SK-N-SH (cell line): Measurements from ENCODE around the gene OR6N2.
A peak's percentile ranks its signal among the peaks of the same experiment; 100 is the strongest.

Source experiments
- CHD2 ChIP-seq: fragments of 150-350 bp; IDR thresholded peaks from 2 replicates; pipeline ENCODE4 v1.6.1; 2018; ENCODE audit warnings: low read length; ENCODE audit not compliant: partially characterized antibody
- EP300 ChIP-seq, 2 experiments: IDR thresholded peaks; 2 replicates each; pipeline versions ENCODE4 v1.4.0 to v1.6.1; 2012; ENCODE audit warnings: borderline replicate concordance in 1 of 2, low read depth in 1 of 2, low read length in 1 of 2
- GABPA ChIP-seq: IDR thresholded peaks from 2 replicates; pipeline ENCODE4 v1.4.0; 2012; ENCODE audit warnings: low read depth, mild to moderate bottlenecking
- NFIC ChIP-seq: IDR thresholded peaks from 2 replicates; pipeline ENCODE4 v1.4.0; 2012; ENCODE audit warnings: borderline replicate concordance
- NRF1 ChIP-seq: IDR thresholded peaks from 2 replicates; pipeline ENCODE4 v1.6.1; 2012; ENCODE audit warnings: low read depth, mild to moderate bottlenecking, low read length
- POLR2AphosphoS5 ChIP-seq: IDR thresholded peaks from 2 replicates; pipeline ENCODE4 v1.6.1; 2012; ENCODE audit warnings: low read depth, low read length
- TAF1 ChIP-seq: IDR thresholded peaks from 2 replicates; pipeline ENCODE4 v1.6.1; 2012; ENCODE audit warnings: low read depth, mild to moderate bottlenecking, low read length, moderate library complexity, borderline replicate concordance
- TF ChIP-seq, protein P1 (sequence below): fragments of 200-600 bp; sonication (generic); IDR thresholded peaks from 2 replicates; pipeline ENCODE4 v1.6.1; 2017; ENCODE audit warnings: antibody characterized with exemption, mild to moderate bottlenecking, moderate library complexity
- TF ChIP-seq, protein P2 (sequence below): IDR thresholded peaks from 2 replicates; pipeline ENCODE4 v1.4.0; 2012; ENCODE audit warnings: low read depth
- TF ChIP-seq, protein P3 (sequence below): IDR thresholded peaks from 2 replicates; pipeline ENCODE4 v1.4.0; 2012; ENCODE audit warnings: low read depth, borderline replicate concordance
- TF ChIP-seq, protein P4 (sequence below): IDR thresholded peaks from 2 replicates; pipeline ENCODE4 v1.4.0; 2012; ENCODE audit warnings: low read depth, borderline replicate concordance
- TF ChIP-seq, protein P5 (sequence below): fragments of 150-350 bp; IDR thresholded peaks from 2 replicates; pipeline ENCODE4 v1.6.1; 2017; ENCODE audit warnings: antibody characterized with exemption, low read length, low read depth, borderline replicate concordance

DNA sequence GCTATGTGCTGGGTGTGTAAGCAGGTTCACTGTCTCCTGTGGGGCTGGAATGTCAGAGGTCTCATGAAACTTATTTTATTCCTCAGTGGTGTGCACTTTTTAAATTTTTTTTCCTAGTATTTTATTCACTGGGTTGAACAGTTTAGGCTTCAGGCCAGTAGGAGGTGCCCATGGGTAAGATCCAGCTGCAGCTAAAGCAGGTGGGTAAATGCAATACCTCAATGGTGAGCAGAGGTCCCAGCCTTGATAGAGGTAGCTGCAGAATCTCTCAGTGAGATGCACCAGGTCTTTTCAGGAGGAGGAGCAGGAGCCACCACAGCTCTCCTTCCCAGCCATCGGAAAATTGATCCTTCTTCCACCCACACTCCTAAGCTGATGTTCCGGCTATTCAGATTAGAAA lies 12.6 kb upstream of the OR6N2 start:
- TF ChIP-seq, protein P1, sequence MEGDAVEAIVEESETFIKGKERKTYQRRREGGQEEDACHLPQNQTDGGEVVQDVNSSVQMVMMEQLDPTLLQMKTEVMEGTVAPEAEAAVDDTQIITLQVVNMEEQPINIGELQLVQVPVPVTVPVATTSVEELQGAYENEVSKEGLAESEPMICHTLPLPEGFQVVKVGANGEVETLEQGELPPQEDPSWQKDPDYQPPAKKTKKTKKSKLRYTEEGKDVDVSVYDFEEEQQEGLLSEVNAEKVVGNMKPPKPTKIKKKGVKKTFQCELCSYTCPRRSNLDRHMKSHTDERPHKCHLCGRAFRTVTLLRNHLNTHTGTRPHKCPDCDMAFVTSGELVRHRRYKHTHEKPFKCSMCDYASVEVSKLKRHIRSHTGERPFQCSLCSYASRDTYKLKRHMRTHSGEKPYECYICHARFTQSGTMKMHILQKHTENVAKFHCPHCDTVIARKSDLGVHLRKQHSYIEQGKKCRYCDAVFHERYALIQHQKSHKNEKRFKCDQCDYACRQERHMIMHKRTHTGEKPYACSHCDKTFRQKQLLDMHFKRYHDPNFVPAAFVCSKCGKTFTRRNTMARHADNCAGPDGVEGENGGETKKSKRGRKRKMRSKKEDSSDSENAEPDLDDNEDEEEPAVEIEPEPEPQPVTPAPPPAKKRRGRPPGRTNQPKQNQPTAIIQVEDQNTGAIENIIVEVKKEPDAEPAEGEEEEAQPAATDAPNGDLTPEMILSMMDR, result peak; percentile 43
- TF ChIP-seq, protein P2, sequence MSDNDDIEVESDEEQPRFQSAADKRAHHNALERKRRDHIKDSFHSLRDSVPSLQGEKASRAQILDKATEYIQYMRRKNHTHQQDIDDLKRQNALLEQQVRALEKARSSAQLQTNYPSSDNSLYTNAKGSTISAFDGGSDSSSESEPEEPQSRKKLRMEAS, result no peak
- TF ChIP-seq EP300 (IDR thresholded peaks at IDR 0.05; ENCODE audit: borderline replicate concordance in 1 of 2, low read depth in 1 of 2, low read length in 1 of 2), result no peak
- TF ChIP-seq GABPA, result no peak
- TF ChIP-seq, protein P3, sequence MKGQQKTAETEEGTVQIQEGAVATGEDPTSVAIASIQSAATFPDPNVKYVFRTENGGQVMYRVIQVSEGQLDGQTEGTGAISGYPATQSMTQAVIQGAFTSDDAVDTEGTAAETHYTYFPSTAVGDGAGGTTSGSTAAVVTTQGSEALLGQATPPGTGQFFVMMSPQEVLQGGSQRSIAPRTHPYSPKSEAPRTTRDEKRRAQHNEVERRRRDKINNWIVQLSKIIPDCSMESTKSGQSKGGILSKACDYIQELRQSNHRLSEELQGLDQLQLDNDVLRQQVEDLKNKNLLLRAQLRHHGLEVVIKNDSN, result no peak
- TF ChIP-seq TAF1, result no peak
- no peak for TF ChIP-seq POLR2AphosphoS5
- no peak for TF ChIP-seq NRF1
- TF ChIP-seq, protein P4, sequence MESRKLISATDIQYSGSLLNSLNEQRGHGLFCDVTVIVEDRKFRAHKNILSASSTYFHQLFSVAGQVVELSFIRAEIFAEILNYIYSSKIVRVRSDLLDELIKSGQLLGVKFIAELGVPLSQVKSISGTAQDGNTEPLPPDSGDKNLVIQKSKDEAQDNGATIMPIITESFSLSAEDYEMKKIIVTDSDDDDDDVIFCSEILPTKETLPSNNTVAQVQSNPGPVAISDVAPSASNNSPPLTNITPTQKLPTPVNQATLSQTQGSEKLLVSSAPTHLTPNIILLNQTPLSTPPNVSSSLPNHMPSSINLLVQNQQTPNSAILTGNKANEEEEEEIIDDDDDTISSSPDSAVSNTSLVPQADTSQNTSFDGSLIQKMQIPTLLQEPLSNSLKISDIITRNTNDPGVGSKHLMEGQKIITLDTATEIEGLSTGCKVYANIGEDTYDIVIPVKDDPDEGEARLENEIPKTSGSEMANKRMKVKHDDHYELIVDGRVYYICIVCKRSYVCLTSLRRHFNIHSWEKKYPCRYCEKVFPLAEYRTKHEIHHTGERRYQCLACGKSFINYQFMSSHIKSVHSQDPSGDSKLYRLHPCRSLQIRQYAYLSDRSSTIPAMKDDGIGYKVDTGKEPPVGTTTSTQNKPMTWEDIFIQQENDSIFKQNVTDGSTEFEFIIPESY, result no peak
- TF ChIP-seq, protein P5, sequence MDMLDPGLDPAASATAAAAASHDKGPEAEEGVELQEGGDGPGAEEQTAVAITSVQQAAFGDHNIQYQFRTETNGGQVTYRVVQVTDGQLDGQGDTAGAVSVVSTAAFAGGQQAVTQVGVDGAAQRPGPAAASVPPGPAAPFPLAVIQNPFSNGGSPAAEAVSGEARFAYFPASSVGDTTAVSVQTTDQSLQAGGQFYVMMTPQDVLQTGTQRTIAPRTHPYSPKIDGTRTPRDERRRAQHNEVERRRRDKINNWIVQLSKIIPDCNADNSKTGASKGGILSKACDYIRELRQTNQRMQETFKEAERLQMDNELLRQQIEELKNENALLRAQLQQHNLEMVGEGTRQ, result no peak
- no peak for TF ChIP-seq CHD2
- no peak for TF ChIP-seq NFIC
